Measurements from ENCODE around the gene LENG8.
"Not testable (repeated sequence)": the region's sequence is repeated elsewhere in the genome, so short reads cannot be mapped to it uniquely, and the experiment has no call there.

LENG8 gene

DNA sequence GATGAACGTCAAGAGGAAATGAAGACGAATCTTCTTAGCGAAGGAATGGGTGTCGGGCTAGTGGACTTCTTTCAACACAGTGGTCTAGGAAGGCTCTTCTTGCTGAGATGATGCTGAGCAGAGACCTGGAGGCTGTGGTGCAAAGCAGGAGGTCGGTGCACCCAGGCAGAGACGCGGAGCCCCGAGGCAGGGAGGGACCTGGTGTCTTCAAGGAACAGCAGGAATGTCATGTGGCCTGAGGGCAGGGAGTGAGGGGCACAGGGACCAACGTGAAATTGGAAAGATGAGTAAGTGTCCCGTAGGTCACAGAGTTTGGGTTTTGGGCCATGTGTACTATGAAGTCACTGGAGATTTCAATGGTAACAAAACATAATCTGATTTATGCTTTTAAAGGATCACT lies 35.5 kb downstream of the LENG8 start:
- DNase-seq (ENCODE audit: low read depth) = no peak

DNA sequence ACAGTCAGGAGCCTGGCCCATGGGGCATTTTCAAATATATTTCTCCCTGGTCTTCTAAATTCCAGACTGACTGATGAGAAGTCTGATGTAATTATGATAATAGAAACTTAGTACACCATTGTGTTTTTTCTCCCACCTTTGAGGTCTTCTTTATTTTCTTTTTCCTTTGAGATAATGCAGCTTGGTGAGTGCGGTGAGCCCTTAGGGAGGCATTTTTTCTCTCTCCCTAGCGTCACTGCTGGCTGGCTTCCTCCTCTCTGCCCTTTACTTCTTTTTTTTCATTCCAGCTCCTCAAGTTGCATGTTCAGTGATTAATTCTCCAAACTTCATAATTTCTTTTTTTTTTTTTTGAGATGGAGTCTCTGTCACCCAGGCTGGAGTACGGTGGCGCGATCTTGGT lies 36.9 kb downstream of the LENG8 start:
- DNase-seq (ENCODE audit: low read depth) = no peak

GRCh38 chr19:54489341-54489740 lies 40.3 kb downstream of the LENG8 start:
- DNase-seq (ENCODE audit: low read depth) = no peak

- no peak for DNase-seq (ENCODE audit: low read depth)
Measured at GRCh38 chr19:54489766-54490165, 40.8 kb downstream of the LENG8 start.

DNA sequence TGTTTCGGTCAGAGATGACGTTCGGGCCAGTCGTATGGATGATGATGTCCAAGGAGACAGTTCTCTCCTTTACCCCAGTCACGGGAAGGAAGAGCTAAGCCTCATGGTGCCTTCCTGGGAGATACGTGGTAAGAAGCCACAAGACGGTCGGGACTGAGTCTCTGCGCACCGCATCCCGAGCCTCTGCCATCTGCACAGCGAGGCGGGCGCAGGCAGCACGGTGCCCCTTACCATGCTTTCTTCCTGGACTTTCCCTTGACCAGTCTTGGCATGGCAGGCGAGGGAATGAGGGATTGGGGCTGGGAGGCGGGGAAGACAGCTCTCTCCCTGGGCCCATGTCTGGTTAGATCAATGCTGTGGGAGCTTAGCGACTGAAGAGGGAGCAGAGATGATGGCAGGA lies 43.6 kb downstream of the LENG8 start:
- no peak for DNase-seq (ENCODE audit: low read depth)

GRCh38 chr19:54493056-54493455 lies 44.1 kb downstream of the LENG8 start:
- DNase-seq (ENCODE audit: low read depth) = not testable (repeated sequence)

- no peak for DNase-seq (ENCODE audit: low read depth)
Measured at GRCh38 chr19:54493967-54494585, 45.1 kb downstream of the LENG8 start.

- DNase-seq (ENCODE audit: low read depth) = not testable (repeated sequence)
Measured at GRCh38 chr19:54495284-54495683, 46.3 kb downstream of the LENG8 start.

DNA sequence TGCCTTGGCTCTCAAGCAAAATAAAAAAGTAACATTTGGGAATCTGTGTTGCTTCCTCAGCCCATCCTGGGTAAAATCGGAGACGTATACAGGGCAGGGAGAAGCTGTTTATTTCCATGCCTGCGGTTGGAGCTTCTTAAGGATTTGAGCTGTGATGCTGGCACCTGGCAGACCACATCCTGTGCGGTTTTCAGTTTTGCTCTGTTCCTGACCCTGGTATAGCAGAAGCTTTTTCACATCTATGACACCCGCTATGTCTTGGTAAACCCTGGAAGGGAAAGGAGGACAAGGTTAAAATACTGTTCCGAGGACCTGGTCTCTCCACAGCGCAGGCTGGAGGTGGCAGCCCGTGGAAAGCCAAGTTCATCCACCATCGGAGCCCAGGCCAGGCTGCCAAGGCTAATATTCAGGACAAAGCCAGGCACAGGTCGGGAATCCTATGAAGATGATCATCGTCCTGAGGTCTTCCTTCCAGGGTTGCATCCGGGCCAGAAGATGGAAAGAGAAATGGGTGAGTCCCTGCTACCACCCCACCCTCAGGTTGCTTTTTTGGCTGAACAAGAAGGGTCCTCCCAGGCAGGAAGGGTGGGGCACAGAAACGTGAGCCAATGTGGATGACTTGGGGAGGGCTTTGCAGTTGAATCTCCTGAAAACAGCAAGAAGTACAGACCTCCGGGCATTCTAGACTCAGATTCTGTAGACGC lies 48.9 kb downstream of the LENG8 start:
- DNase-seq (ENCODE audit: low read depth) = not testable (repeated sequence)

DNA sequence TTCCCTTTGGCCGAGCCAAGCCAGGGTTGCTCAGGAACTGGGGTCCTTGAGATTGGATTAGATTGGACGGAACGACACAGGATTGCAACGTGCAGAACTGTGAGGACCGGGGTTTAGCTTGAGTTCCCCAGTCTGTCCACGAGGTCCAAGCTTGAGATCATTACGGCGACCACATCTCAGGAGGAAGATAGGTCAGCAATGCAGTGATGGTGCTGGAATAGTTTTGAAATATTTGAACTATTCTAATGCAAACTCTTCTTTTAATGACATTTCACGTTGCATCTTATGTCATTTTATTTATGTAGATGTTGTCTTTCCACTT lies 49.4 kb downstream of the LENG8 start:
- not testable (repeated sequence) for DNase-seq (ENCODE audit: low read depth)

DNA sequence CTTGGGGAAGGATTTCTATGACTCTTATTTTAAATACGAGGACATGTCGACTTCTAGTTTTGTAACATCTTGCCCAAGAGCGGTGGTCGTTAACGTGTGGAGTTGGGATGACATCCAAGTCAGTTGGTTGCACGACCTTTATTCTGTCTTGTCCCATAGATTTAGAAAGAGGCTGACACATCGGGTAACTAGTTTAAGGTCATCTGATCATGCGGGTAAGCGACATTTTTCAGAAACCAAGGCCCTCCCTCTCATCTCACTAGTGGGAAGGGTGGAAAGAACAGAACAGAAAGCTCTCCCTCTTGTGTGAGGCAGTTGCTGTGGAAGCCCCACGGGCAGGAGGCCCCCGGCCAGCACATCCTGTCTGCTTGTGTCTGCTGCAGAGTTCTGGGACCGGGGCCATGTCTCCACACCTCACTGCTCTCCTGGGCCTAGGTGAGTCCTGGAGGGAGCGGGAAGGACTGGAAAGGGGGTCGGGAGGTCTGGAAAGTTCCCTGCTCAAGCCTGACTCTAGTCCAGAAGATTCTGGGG lies 53.6 kb downstream of the LENG8 start, which contains the start of gene LAIR2:
TSS of gene LAIR2 (plus strand) at position 314 of the 531 bp plus-strand sequence. CDS start at position 402, 88 bp downstream.
- no peak for DNase-seq (ENCODE audit: low read depth)

DNA sequence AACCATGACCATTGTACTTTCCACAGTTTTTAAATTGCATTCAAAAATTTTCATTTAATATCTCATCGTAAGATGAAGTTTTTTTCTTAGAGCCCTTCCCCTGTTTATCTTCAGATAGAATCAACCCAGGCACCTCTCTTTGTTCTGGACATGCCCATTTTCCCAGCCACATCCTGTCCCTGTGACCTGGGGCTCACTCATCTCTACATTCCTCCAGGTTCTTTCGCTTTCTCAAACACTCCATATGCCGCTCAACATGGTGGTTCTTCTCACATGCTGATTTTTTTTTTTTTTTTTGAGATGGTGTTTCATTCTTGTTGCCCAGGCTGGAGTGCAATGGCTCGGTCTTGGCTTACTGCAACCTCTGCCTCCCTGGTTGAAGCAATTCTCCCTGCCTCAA lies 56.5 kb downstream of the LENG8 start:
- DNase-seq (ENCODE audit: low read depth) = not testable (repeated sequence)

DNA sequence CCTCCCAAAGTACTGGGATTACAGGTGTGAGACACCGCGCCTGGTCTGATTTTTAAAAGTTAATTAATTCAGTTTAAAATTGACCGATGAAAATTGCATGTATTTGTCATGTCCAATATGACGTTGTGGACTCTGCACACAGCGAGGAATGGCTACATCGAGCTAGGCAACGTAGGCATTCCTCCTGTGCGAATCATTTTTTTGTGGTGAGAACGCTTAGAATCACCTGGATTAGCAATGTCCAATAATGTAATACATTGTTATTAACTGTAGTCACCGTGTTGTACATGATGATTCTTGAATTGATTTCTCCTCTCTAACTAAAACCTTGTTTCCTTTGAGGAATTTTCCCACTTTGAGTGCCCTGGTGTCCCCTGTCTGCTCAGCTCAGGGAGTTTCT lies 57.1 kb downstream of the LENG8 start:
- no peak for DNase-seq (ENCODE audit: low read depth)

DNA sequence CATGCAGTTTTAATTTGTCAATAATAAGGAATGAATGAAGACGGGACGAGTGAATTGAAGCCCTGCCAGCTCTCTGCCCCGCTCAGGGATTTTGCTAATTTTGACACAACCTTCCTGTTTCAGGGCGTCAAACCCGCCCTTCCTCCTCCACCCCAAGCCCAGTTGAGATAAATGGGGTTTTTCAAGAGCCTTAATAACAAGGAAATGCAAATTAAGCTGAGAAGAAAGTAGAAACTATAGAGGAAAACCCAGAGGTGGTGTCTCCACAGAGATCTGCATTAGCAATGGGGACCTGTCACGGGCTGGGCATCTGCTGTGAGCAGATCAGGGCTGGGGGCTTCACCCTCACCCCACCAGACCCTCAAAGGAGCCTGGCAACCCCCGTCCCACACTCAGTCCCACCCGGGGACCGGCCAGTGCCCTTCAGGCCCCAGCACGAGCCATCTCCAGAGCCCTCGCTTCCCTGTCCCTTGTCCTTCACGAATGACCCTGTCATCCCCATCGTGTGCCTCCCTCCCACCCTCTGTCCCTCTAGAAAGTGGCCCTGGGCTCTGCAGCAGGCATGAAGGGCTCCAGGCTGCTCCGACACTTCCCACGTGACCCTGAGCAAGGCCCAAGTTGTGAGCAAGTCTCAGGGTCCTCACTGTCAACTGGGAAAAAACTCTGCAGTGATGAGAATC lies 58.2 kb downstream of the LENG8 start:
- DNase-seq (ENCODE audit: low read depth) = not testable (repeated sequence)

DNA sequence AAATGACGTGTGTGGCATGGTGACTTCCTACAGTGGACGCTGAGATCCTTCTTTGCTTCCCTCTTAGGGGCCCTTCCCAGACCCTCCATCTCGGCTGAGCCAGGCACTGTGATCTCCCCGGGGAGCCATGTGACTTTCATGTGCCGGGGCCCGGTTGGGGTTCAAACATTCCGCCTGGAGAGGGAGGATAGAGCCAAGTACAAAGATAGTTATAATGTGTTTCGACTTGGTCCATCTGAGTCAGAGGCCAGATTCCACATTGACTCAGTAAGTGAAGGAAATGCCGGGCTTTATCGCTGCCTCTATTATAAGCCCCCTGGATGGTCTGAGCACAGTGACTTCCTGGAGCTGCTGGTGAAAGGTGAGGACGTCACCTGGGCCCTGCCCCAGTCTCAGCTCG lies 58.8 kb downstream of the LENG8 start:
- no peak for DNase-seq (ENCODE audit: low read depth)

GRCh38 chr19:54508487-54508886 lies 59.5 kb downstream of the LENG8 start:
- DNase-seq (ENCODE audit: low read depth) = not testable (repeated sequence)

GRCh38 chr19:54509200-54509940 lies 60.4 kb downstream of the LENG8 start:
- not testable (repeated sequence) for DNase-seq (ENCODE audit: low read depth)
